Measurements from ENCODE around the gene MLX.

GRCh38 chr17:42577140-42577531 is 10.2 kb downstream of the MLX start:
- TF ChIP-seq EZH2 (optimal IDR thresholded peaks at IDR 0.05; ENCODE audit: low read depth, low read length) (no peak), CTCF (IDR thresholded peaks at IDR 0.05; ENCODE audit: low read length) (no peak), EZH2phosphoT487 (IDR thresholded peaks at IDR 0.05; ENCODE audit: low read length) (no peak)
